NCI-H1417 treated with DMSO at 0.1 percent for 48 hours (cell line): ENCODE results near the gene HMGA1.

ENCODE experiments used
- DNase-seq: peaks from one replicate; lab custom pipeline; 2025; lab: John Stamatoyannopoulos, UW

The HMGA1 gene

GRCh38 chr6:34223956-34224940 lies 12.4 kb upstream of the HMGA1 start:
- peak; percentile 80 for DNase-seq

GRCh38 chr6:34225551-34225950 lies 11.1 kb upstream of the HMGA1 start:
- no peak for DNase-seq

- no peak for DNase-seq
Measured at GRCh38 chr6:34226066-34226465, 10.6 kb upstream of the HMGA1 start.

GRCh38 chr6:34226731-34227586 lies 9.7 kb upstream of the HMGA1 start:
- DNase-seq, result no peak

- no peak for DNase-seq
Measured at GRCh38 chr6:34227761-34228421, 8.8 kb upstream of the HMGA1 start.

- no peak for DNase-seq
Measured at GRCh38 chr6:34229877-34230276, 6.8 kb upstream of the HMGA1 start.

GRCh38 chr6:34230653-34231371 lies 5.9 kb upstream of the HMGA1 start:
- no peak for DNase-seq

- DNase-seq, result no peak
Measured at GRCh38 chr6:34231566-34232336, 4.9 kb upstream of the HMGA1 start.

- no peak for DNase-seq
Measured at GRCh38 chr6:34232901-34233300, 3.8 kb upstream of the HMGA1 start.

- no peak for DNase-seq
Measured at GRCh38 chr6:34233867-34234266, 2.8 kb upstream of the HMGA1 start.

- DNase-seq, result no peak
Measured at GRCh38 chr6:34234667-34235306, 1.9 kb upstream of the HMGA1 start.

- no peak for DNase-seq
Measured at GRCh38 chr6:34235307-34236130, 1.2 kb upstream of the HMGA1 start.

- DNase-seq, result no peak
Measured at GRCh38 chr6:34236131-34236442, 586 bp upstream of the HMGA1 start.

GRCh38 chr6:34237316-34237721 lies 646 bp downstream of the HMGA1 start:
- no peak for DNase-seq

- no peak for DNase-seq
Measured at GRCh38 chr6:34237722-34238584, 1.3 kb downstream of the HMGA1 start.

GRCh38 chr6:34238585-34239499 lies 2.2 kb downstream of the HMGA1 start:
- no peak for DNase-seq

GRCh38 chr6:34239500-34239825 lies 2.8 kb downstream of the HMGA1 start:
- no peak for DNase-seq

GRCh38 chr6:34239893-34240292 lies 3.2 kb downstream of the HMGA1 start:
- no peak for DNase-seq
